Hepatocyte (in vitro differentiated cells): ENCODE results near the gene EXOC6B. TPM values are rescaled to one million over a fixed set of nuclear protein-coding genes. Genes with fewer than 3 reads are reported as not detected.

ENCODE experiments used
- DNase-seq: peaks from one replicate; pipeline ENCODE4 v3.0.0-alpha.2; 2016; ENCODE audit warnings: low spot score
- H2AFZ ChIP-seq: fragments of 200-600 bp; sonication (generic); 2 replicates; pipeline ENCODE4 v1.6.0; 2016; ENCODE audit warnings: antibody characterized with exemption, mild to moderate bottlenecking
- H3K27ac ChIP-seq: fragments of 200-600 bp; sonication (generic); 2 replicates; pipeline ENCODE4 v1.5.1; 2016; ENCODE audit warnings: mild to moderate bottlenecking
- H3K27me3 ChIP-seq: fragments of 200-600 bp; sonication (generic); 2 replicates; pipeline ENCODE4 v1.6.1; 2016
- H3K36me3 ChIP-seq: fragments of 200-600 bp; sonication (generic); replicated peaks from 2 replicates; pipeline ENCODE4 v1.5.1; 2016; ENCODE audit warnings: low read depth; ENCODE audit not compliant: insufficient read depth
- H3K4me1 ChIP-seq: fragments of 200-600 bp; sonication (generic); 2 replicates; pipeline ENCODE4 v1.5.1; 2016; ENCODE audit warnings: mild to moderate bottlenecking, moderate library complexity; ENCODE audit not compliant: insufficient read depth
- H3K4me2 ChIP-seq: fragments of 200-600 bp; sonication (generic); 2 replicates; pipeline ENCODE4 v1.6.0; 2016
- H3K4me3 ChIP-seq: fragments of 200-600 bp; sonication (generic); 2 replicates; pipeline ENCODE4 v1.5.1; 2016; ENCODE audit warnings: mild to moderate bottlenecking
- H3K79me2 ChIP-seq: fragments of 200-600 bp; sonication (generic); 2 replicates; pipeline ENCODE4 v1.6.0; 2017; ENCODE audit warnings: mild to moderate bottlenecking
- H3K9me2 ChIP-seq: fragments of 200-600 bp; sonication (generic); replicated peaks from 2 replicates; pipeline ENCODE4 v1.6.0; 2017; ENCODE audit warnings: mild to moderate bottlenecking; ENCODE audit not compliant: insufficient read depth
- H3K9me3 ChIP-seq: fragments of 200-600 bp; sonication (generic); 2 replicates; pipeline ENCODE4 v1.5.1; 2016; ENCODE audit warnings: low read depth, mild to moderate bottlenecking
- H4K20me1 ChIP-seq: fragments of 200-600 bp; sonication (generic); 2 replicates; pipeline ENCODE4 v1.6.0; 2016; ENCODE audit warnings: mild to moderate bottlenecking; ENCODE audit not compliant: insufficient read depth, poor library complexity, severe bottlenecking
- EZH2 ChIP-seq: fragments of 200-600 bp; sonication (generic); IDR thresholded peaks from 2 replicates; pipeline ENCODE4 v1.6.1; 2016; ENCODE audit warnings: antibody characterized with exemption, mild to moderate bottlenecking, borderline replicate concordance
- EZH2phosphoT487 ChIP-seq: fragments of 200-600 bp; sonication (generic); IDR thresholded peaks from one replicate; pipeline ENCODE4 v1.6.1; 2018; ENCODE audit warnings: antibody characterized with exemption, mild to moderate bottlenecking, low read depth, moderate library complexity; ENCODE audit not compliant: unreplicated experiment, severe bottlenecking
- WGBS: methylation state at CpG from one replicate; pipeline ENCODE4 v1.1.6; 2016; ENCODE audit warnings: low lambda C conversion rate; ENCODE audit errors: missing lambda C conversion rate; 5-methylcytosine and 5-hydroxymethylcytosine counted together
- polyA plus RNA-seq: library from polyadenylated mRNA; unstranded; fragments of >200 nt; fragmentation: Nextera tagmentation; extraction: Ambion mirVana; gene quantifications from 2 replicates; pipeline ENCODE4 v1.2.1, GENCODE V29; 2016
- total RNA-seq: library from RNA; depleted of rRNA; stranded (reverse); fragments of >200 nt; gene quantifications from 2 replicates; pipeline ENCODE4 v1.2.3, GENCODE V29; 2014
- TF ChIP-seq, protein P1 (sequence below): fragments of 200-600 bp; sonication (generic); IDR thresholded peaks from 2 replicates; pipeline ENCODE4 v1.5.1; 2016; ENCODE audit warnings: antibody characterized with exemption, mild to moderate bottlenecking; ENCODE audit not compliant: poor library complexity

The EXOC6B gene
- total and polyA plus RNA-seq, 2 experiments from 2014 or later = 11.8 to 36.2 TPM

DNA sequence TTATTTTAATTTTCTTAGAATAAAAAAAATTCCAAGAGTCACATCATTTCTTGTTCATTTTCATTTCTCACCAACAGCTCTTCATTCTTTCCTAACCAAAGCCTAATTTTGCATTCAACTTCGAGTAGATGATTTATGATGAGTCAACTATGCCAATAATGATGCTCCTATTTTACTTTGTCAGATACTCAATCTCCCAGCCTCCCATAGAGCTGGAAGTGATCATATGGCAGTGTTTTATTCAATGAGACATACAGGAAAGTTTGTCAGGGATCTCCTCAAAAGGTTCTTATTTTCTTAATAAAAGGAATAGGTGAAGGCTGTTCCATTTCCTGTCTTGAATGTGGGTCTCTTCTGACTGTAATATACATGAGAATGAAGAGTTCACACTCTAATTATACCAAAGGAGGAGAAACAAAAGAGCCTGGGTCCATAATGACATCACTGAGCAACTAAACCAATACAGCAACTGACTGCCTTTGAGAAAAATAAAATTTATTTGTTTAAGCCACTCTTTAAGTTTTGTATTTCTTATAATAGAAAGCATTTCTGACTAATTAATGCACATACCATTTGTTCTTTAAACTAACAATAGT is 447.0 kb downstream of the EXOC6B start:
- H3K27ac ChIP-seq = no peak overlapping the region
- no peak overlapping the region for H2AFZ ChIP-seq
- TF ChIP-seq EZH2 (no peak), EZH2phosphoT487 (no peak)
- TF ChIP-seq, protein P1, sequence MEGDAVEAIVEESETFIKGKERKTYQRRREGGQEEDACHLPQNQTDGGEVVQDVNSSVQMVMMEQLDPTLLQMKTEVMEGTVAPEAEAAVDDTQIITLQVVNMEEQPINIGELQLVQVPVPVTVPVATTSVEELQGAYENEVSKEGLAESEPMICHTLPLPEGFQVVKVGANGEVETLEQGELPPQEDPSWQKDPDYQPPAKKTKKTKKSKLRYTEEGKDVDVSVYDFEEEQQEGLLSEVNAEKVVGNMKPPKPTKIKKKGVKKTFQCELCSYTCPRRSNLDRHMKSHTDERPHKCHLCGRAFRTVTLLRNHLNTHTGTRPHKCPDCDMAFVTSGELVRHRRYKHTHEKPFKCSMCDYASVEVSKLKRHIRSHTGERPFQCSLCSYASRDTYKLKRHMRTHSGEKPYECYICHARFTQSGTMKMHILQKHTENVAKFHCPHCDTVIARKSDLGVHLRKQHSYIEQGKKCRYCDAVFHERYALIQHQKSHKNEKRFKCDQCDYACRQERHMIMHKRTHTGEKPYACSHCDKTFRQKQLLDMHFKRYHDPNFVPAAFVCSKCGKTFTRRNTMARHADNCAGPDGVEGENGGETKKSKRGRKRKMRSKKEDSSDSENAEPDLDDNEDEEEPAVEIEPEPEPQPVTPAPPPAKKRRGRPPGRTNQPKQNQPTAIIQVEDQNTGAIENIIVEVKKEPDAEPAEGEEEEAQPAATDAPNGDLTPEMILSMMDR = no peak
- no peaks in the 10 kb centered on the region for H3K9me3 ChIP-seq
- no peaks in the 10 kb centered on the region for H3K27me3 ChIP-seq
- no peak overlapping the region for H3K4me2 ChIP-seq
- DNase-seq = no peak
- WGBS = 83% methylated on average over 1 of the region's 1 CpG
- no peak overlapping the region for H3K4me3 ChIP-seq
- no peaks in the 10 kb centered on the region for H3K79me2 ChIP-seq
- H3K36me3 ChIP-seq = no peaks in the 10 kb centered on the region
- H3K9me2 ChIP-seq = no peaks in the 10 kb centered on the region
- H3K4me1 ChIP-seq = no peaks in the 10 kb centered on the region
- H4K20me1 ChIP-seq = no peaks in the 10 kb centered on the region

- TF ChIP-seq, protein P1 = peak; percentile 33
- no peak for TF ChIP-seq EZH2phosphoT487
- no peak for TF ChIP-seq EZH2
- Histone ChIP-seq H3K9me3 (no peaks in the 10 kb centered on the region), H3K4me3 (no peak overlapping the region), H3K79me2 (no peaks in the 10 kb centered on the region), H3K36me3 (no peaks in the 10 kb centered on the region), H4K20me1 (no peaks in the 10 kb centered on the region), H3K4me2 (no peak overlapping the region), H2AFZ (no peak overlapping the region), H3K27me3 (no peaks in the 10 kb centered on the region), H3K4me1 (no peaks in the 10 kb centered on the region), H3K27ac (no peak overlapping the region), H3K9me2 (no peaks in the 10 kb centered on the region)
- peak; percentile 77 for DNase-seq
- 92% methylated on average over 5 of the region's 5 CpGs for WGBS
Measured at GRCh38 chr2:72367530-72368225, 458.2 kb downstream of the EXOC6B start.

DNA sequence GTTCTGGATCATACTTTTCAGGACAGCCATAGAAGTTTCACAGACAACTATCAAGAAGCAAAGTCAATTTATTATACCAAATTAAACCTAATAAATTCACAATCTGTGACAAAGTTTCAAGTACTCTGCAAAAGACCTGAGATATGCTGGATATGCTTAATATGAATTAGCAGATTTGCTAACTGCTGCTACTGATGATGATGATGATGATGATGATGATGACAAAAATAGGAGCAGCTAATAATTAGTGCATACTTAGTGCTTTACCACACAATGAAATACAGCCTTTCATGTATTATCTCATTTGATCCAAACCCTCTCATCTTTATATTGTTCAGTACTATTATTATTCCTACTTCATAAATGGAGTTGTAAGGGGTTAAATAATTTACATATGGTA is 462.4 kb downstream of the EXOC6B start:
- no peaks in the 10 kb centered on the region for H4K20me1 ChIP-seq
- no peak overlapping the region for H2AFZ ChIP-seq
- no peak overlapping the region for H3K4me2 ChIP-seq
- no peaks in the 10 kb centered on the region for H3K9me3 ChIP-seq
- no peaks in the 10 kb centered on the region for H3K9me2 ChIP-seq
- TF ChIP-seq, protein P1 = no peak
- TF ChIP-seq EZH2 (no peak), EZH2phosphoT487 (no peak)
- H3K27me3 ChIP-seq = no peaks in the 10 kb centered on the region
- no peak for DNase-seq
- H3K27ac ChIP-seq = no peak overlapping the region
- no peaks in the 10 kb centered on the region for H3K4me1 ChIP-seq
- no peaks in the 10 kb centered on the region for H3K36me3 ChIP-seq
- H3K79me2 ChIP-seq = no peaks in the 10 kb centered on the region
- no peak overlapping the region for H3K4me3 ChIP-seq
